ENCODE measurements around the gene CCDC157.

DNA sequence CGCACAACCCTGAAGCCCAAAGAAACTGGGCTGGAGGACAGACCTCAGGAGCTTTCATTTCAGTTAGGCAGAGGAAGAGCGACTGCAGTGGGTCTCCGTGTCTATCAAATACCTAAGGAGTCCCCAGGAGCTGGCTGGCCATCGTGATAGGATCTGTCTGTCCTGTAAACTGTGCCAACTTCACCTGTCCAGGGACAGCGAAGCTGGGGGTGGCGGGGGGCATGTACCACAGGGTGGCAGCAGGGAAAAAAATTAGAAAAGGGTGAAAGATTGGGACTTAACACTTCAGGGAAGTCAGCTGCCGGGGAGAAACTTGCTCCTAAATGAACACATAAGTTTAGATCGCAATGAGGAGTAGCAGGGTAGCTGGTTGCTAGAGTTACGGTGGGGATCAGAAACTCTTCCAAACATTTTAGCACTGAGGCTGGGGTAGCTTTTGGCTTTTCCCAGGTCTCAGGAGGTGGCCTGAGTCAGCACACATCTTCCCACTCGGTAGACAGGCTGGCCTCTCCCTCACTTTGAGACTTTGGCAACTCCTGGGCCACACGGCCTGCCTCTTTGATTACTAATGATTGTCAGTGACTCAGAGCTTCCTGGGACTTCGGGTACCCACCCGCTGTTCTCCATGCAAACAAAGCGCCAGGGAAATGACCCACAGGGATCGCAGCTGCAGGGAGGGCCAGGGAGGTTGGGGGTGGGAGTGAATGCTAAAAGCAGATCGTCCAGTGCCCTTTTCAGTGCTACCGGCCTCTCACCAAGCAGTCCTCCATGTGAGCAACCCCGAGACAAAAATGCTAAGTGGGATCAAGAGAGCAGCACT, 65.9 kb downstream of the CCDC157 start:
- TF ChIP-seq, protein P1, sequence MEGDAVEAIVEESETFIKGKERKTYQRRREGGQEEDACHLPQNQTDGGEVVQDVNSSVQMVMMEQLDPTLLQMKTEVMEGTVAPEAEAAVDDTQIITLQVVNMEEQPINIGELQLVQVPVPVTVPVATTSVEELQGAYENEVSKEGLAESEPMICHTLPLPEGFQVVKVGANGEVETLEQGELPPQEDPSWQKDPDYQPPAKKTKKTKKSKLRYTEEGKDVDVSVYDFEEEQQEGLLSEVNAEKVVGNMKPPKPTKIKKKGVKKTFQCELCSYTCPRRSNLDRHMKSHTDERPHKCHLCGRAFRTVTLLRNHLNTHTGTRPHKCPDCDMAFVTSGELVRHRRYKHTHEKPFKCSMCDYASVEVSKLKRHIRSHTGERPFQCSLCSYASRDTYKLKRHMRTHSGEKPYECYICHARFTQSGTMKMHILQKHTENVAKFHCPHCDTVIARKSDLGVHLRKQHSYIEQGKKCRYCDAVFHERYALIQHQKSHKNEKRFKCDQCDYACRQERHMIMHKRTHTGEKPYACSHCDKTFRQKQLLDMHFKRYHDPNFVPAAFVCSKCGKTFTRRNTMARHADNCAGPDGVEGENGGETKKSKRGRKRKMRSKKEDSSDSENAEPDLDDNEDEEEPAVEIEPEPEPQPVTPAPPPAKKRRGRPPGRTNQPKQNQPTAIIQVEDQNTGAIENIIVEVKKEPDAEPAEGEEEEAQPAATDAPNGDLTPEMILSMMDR (conservative IDR thresholded peaks at IDR 0.05): no peak
- no peak for TF ChIP-seq ZFX (IDR thresholded peaks at IDR 0.05)

All from C4-2B (cell line).